Effector memory CD4-positive, alpha-beta T cell (primary cell): ENCODE results near the gene ATP8A2.

Experiments
- DNase-seq, 3 donors: peaks; one replicate each; pipeline ENCODE4 v3.0.0-alpha.2; 2020
- H3K27ac ChIP-seq: 2 replicates; pipeline ENCODE4 v1.7.0; 2013; ENCODE audit warnings: mild to moderate bottlenecking, low read length, moderate library complexity; ENCODE audit not compliant: insufficient read depth, poor library complexity, severe bottlenecking
- H3K27me3 ChIP-seq: replicated peaks from 2 replicates; pipeline ENCODE4 v1.7.0; 2013; ENCODE audit warnings: mild to moderate bottlenecking, low read length; ENCODE audit not compliant: insufficient read depth, control insufficient read depth, poor library complexity, severe bottlenecking
- H3K36me3 ChIP-seq: 2 replicates; pipeline ENCODE4 v1.7.0; 2013; ENCODE audit warnings: mild to moderate bottlenecking, low read length, moderate library complexity; ENCODE audit not compliant: control insufficient read depth, insufficient read depth
- H3K4me1 ChIP-seq: 2 replicates; pipeline ENCODE4 v1.7.0; 2013; ENCODE audit warnings: low read length, mild to moderate bottlenecking; ENCODE audit not compliant: control insufficient read depth, insufficient read depth, poor library complexity, severe bottlenecking
- H3K4me3 ChIP-seq: 2 replicates; pipeline ENCODE4 v1.7.0; 2013; ENCODE audit warnings: low read length, low read depth, mild to moderate bottlenecking; ENCODE audit not compliant: insufficient read depth, poor library complexity, severe bottlenecking
- H3K9me3 ChIP-seq: 2 replicates; pipeline ENCODE4 v1.7.0; 2013; ENCODE audit warnings: mild to moderate bottlenecking, low read length, moderate library complexity; ENCODE audit not compliant: control insufficient read depth

The ATP8A2 gene

DNA sequence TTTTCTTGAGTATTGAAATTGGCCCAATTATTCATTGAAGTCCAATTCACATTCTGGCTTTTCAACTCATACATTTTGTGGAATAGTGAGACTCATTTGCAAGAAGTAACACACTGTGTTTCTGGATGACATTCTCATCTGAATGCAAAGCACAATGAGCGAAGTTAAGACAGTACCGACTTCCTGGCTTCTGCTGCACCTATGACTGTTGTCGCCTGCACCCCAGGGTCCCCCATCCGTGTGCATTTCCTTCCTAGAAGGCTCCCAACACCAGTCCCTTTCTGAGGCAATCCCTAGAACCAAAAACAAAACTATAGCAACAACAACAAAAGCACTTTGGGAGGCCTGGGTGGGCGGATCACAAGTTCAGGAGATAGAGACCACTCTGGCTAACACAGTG is 496.7 kb downstream of the ATP8A2 start:
- Histone ChIP-seq H3K36me3 (no peaks in the 10 kb centered on the region), H3K4me3 (no peak overlapping the region), H3K4me1 (no peaks in the 10 kb centered on the region), H3K9me3 (no peaks in the 10 kb centered on the region), H3K27ac (no peak overlapping the region), H3K27me3 (no peaks in the 10 kb centered on the region)
- no peak for DNase-seq

- H3K27me3 ChIP-seq = no peaks in the 10 kb centered on the region
- no peaks in the 10 kb centered on the region for H3K36me3 ChIP-seq
- H3K4me1 ChIP-seq = peaks cover 10% of the 10 kb centered on the region
- no peaks in the 10 kb centered on the region for H3K9me3 ChIP-seq
- no peak overlapping the region for H3K27ac ChIP-seq
- no peak for DNase-seq
- H3K4me3 ChIP-seq = no peak overlapping the region
Measured at GRCh38 chr13:25869941-25870340, 498.2 kb downstream of the ATP8A2 start.

GRCh38 chr13:25871389-25872125 is 499.8 kb downstream of the ATP8A2 start:
- H3K27me3 ChIP-seq = no peaks in the 10 kb centered on the region
- H3K4me3 ChIP-seq = no peak overlapping the region
- no peak for DNase-seq
- peaks cover 10% of the 10 kb centered on the region for H3K4me1 ChIP-seq
- H3K36me3 ChIP-seq = no peaks in the 10 kb centered on the region
- no peak overlapping the region for H3K27ac ChIP-seq
- H3K9me3 ChIP-seq = no peaks in the 10 kb centered on the region

GRCh38 chr13:25872481-25873241 is 500.9 kb downstream of the ATP8A2 start:
- Histone ChIP-seq H3K9me3 (no peaks in the 10 kb centered on the region), H3K27me3 (no peaks in the 10 kb centered on the region), H3K4me1 (peaks cover 10% of the 10 kb centered on the region), H3K36me3 (no peaks in the 10 kb centered on the region), H3K4me3 (no peak overlapping the region), H3K27ac (no peak overlapping the region)
- no peak for DNase-seq

DNA sequence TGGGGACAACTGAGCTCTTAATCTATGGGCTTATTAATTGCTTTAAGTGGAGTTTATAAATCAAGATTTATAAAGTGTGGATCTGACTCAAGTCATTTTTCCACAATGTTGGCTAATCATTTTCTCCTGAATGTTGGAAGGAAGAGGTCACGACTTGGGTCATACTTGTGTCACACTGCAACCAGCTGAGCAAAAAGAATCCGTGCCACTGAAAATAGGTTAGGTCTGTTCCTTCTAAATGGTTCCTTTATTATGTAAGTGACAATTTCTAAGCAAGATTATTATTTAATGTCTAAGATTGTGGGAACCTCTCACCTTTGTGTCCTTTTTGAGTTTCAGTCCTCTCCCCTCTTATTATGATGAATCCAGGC is 501.5 kb downstream of the ATP8A2 start:
- DNase-seq = no peak
- peaks cover 10% of the 10 kb centered on the region for H3K4me1 ChIP-seq
- no peaks in the 10 kb centered on the region for H3K36me3 ChIP-seq
- no peak overlapping the region for H3K4me3 ChIP-seq
- no peak overlapping the region for H3K27ac ChIP-seq
- H3K27me3 ChIP-seq = no peaks in the 10 kb centered on the region
- H3K9me3 ChIP-seq = no peaks in the 10 kb centered on the region

- DNase-seq = no peak
- H3K27ac ChIP-seq = no peak overlapping the region
- H3K36me3 ChIP-seq = no peaks in the 10 kb centered on the region
- H3K4me1 ChIP-seq = peaks cover 10% of the 10 kb centered on the region
- H3K9me3 ChIP-seq = no peaks in the 10 kb centered on the region
- no peaks in the 10 kb centered on the region for H3K27me3 ChIP-seq
- no peak overlapping the region for H3K4me3 ChIP-seq
Measured at GRCh38 chr13:25874064-25874737, 502.4 kb downstream of the ATP8A2 start.

GRCh38 chr13:25874907-25875306 is 503.1 kb downstream of the ATP8A2 start:
- Histone ChIP-seq H3K4me1 (peaks cover 10% of the 10 kb centered on the region), H3K36me3 (no peaks in the 10 kb centered on the region), H3K9me3 (no peaks in the 10 kb centered on the region), H3K27me3 (no peaks in the 10 kb centered on the region), H3K4me3 (no peak overlapping the region), H3K27ac (peak overlapping the region; percentile 16)
- peak; percentile 23 to 45 (median 23) for DNase-seq

DNA sequence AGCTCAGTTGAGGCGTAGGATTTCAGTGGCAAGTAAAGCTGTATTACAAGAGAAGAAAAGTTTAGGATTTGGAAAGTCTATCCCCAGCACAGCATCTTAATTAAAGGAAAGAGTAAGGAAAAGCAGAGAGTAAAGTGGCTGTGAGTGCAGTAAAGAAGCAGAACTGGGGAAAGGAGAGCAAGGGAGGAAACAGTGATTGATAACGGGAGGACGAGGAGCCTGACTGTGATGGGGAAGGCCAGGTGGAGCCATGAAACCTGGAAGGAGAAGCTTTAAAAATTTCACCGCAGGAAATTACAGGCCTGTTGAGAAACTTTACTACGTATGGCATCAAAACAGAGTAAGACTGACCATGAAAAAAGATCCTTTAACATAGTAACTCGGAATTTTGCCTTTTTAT is 504.5 kb downstream of the ATP8A2 start:
- no peak overlapping the region for H3K4me3 ChIP-seq
- no peak overlapping the region for H3K27ac ChIP-seq
- DNase-seq = no peak
- H3K27me3 ChIP-seq = no peaks in the 10 kb centered on the region
- H3K4me1 ChIP-seq = peaks cover 10% of the 10 kb centered on the region
- H3K36me3 ChIP-seq = no peaks in the 10 kb centered on the region
- H3K9me3 ChIP-seq = no peaks in the 10 kb centered on the region

- no peaks in the 10 kb centered on the region for H3K36me3 ChIP-seq
- no peak for DNase-seq
- H3K27me3 ChIP-seq = no peaks in the 10 kb centered on the region
- H3K4me1 ChIP-seq = peaks cover 2% of the 10 kb centered on the region
- no peaks in the 10 kb centered on the region for H3K9me3 ChIP-seq
- no peak overlapping the region for H3K4me3 ChIP-seq
- no peak overlapping the region for H3K27ac ChIP-seq
Measured at GRCh38 chr13:25879466-25879865, 507.7 kb downstream of the ATP8A2 start.
